ENCODE measurements around the gene PWP2.
"Not testable (repeated sequence)": the region's sequence is repeated elsewhere in the genome, so short reads cannot be mapped to it uniquely, and the experiment has no call there.

GRCh38 chr21:44143996-44144395 is 36.8 kb downstream of the PWP2 start:
- TF ChIP-seq CTCF (IDR thresholded peaks at IDR 0.05); REST (IDR thresholded peaks at IDR 0.05; ENCODE audit: insufficient read depth in 1 of 2, low read depth in 2 of 2, low read length in 1 of 2); POLR2AphosphoS5 (IDR thresholded peaks at IDR 0.05; ENCODE audit: low read depth, low read length); TCF7L2 (IDR thresholded peaks at IDR 0.05; ENCODE audit: low read depth, low read length); SIN3A (IDR thresholded peaks at IDR 0.05; ENCODE audit: borderline replicate concordance, insufficient read depth, low read depth, low read length): not testable (repeated sequence)

Measured in Panc1 (cell line).